CD4-positive, alpha-beta memory T cell (primary cell): ENCODE data around the gene SLAIN2. TPM values are rescaled to one million over a fixed set of nuclear protein-coding genes. Genes with fewer than 3 reads are reported as not detected.
"Not testable (repeated sequence)": the region's sequence is repeated elsewhere in the genome, so short reads cannot be mapped to it uniquely, and the experiment has no call there.

ENCODE experiments used
- CTCF ChIA-PET: fragments of 350-600 bp; sonication (Branson Sonifier 250); formaldehyde crosslinking; loops from one replicate; lab custom pipeline; 2021; ENCODE audit warnings: inconsistent platforms; ENCODE audit not compliant: partially characterized antibody; lab: Charles Lee
- POLR2A ChIA-PET: fragments of 350-600 bp; sonication (Branson Sonifier 250); formaldehyde crosslinking; loops from one replicate; lab custom pipeline; 2021; ENCODE audit not compliant: partially characterized antibody; lab: Charles Lee
- DNase-seq, 5 donors: peaks; one replicate each; pipeline versions ENCODE4 v3.0.0 to v3.0.0-alpha.2; 2020 to 2022; ENCODE audit warnings: mixed read lengths in 1 of 5
- H3K27ac ChIP-seq: one replicate; pipeline ENCODE4 v1.7.0; 2013; ENCODE audit warnings: low read depth, low read length
- H3K27me3 ChIP-seq: 2 replicates; pipeline ENCODE4 v1.7.0; 2013; ENCODE audit warnings: mild to moderate bottlenecking, low read length, moderate library complexity; ENCODE audit not compliant: insufficient read depth
- H3K36me3 ChIP-seq: 2 replicates; pipeline ENCODE4 v1.7.0; 2013; ENCODE audit warnings: mild to moderate bottlenecking, low read length, moderate library complexity; ENCODE audit not compliant: insufficient read depth
- H3K4me1 ChIP-seq: 2 replicates; pipeline ENCODE4 v1.7.0; 2013; ENCODE audit warnings: mild to moderate bottlenecking, low read length, moderate library complexity; ENCODE audit not compliant: insufficient read depth
- H3K4me3 ChIP-seq, 2 donors: one replicate each; pipeline ENCODE4 v1.7.0; 2013; ENCODE audit warnings: low read length in 2 of 2, mild to moderate bottlenecking in 1 of 2
- H3K9me3 ChIP-seq, 2 donors: one replicate each; pipeline ENCODE4 v1.7.0; 2013; ENCODE audit warnings: low read length in 2 of 2, control low read depth in 1 of 2; ENCODE audit not compliant: control insufficient read depth in 1 of 2
- H3K27ac Mint-ChIP-seq, 7 donors: one replicate each; pipeline ENCODE4 v1.8.0; 2020 to 2021; ENCODE audit warnings: mixed read lengths in 7 of 7, mild to moderate bottlenecking in 6 of 7, inconsistent platforms in 3 of 7, moderate library complexity in 3 of 7
- H3K27me3 Mint-ChIP-seq, 2 donors: one replicate each; pipeline ENCODE4 v1.8.0; 2020 to 2021; ENCODE audit warnings: mixed read lengths in 2 of 2
- H3K36me3 Mint-ChIP-seq, 2 donors: one replicate each; pipeline ENCODE4 v1.8.0; 2020 to 2021; ENCODE audit warnings: mixed read lengths in 2 of 2, inconsistent platforms in 1 of 2, mild to moderate bottlenecking in 1 of 2
- H3K4me1 Mint-ChIP-seq, 4 donors: one replicate each; pipeline ENCODE4 v1.8.0; 2020 to 2021; ENCODE audit warnings: mixed read lengths in 4 of 4, mild to moderate bottlenecking in 1 of 4
- H3K4me3 Mint-ChIP-seq, 8 donors: one replicate each; pipeline ENCODE4 v1.8.0; 2020 to 2021; ENCODE audit warnings: mixed read lengths in 8 of 8, mild to moderate bottlenecking in 7 of 8, moderate library complexity in 6 of 8, inconsistent platforms in 3 of 8
- H3K9me3 Mint-ChIP-seq, 8 donors: one replicate each; pipeline ENCODE4 v1.8.0; 2020 to 2021; ENCODE audit warnings: mixed read lengths in 8 of 8, mild to moderate bottlenecking in 5 of 8, inconsistent platforms in 3 of 8, moderate library complexity in 1 of 8
- intact Hi-C: fragments of 100-400 bp; cut with micrococcal nuclease; formaldehyde crosslinking; loops from one replicate; pipeline ENCODE4 v1.15.1; 2023
- polyA plus RNA-seq, 2 donors: library from polyadenylated mRNA; unstranded; fragments of 300-500 nt; fragmentation: Illumina TruSeq; gene quantifications; one replicate each; pipeline ENCODE4 v1.2.3, GENCODE V29; 2021
- total RNA-seq, 2 experiments: library from RNA; stranded (reverse); gene quantifications; one replicate each; pipeline ENCODE4 v1.2.3, GENCODE V29; 2021

SLAIN2 gene
- total and polyA plus RNA-seq, 4 experiments from 2014 or later, result 24.2 to 87.5 (median 55.8) TPM

DNA sequence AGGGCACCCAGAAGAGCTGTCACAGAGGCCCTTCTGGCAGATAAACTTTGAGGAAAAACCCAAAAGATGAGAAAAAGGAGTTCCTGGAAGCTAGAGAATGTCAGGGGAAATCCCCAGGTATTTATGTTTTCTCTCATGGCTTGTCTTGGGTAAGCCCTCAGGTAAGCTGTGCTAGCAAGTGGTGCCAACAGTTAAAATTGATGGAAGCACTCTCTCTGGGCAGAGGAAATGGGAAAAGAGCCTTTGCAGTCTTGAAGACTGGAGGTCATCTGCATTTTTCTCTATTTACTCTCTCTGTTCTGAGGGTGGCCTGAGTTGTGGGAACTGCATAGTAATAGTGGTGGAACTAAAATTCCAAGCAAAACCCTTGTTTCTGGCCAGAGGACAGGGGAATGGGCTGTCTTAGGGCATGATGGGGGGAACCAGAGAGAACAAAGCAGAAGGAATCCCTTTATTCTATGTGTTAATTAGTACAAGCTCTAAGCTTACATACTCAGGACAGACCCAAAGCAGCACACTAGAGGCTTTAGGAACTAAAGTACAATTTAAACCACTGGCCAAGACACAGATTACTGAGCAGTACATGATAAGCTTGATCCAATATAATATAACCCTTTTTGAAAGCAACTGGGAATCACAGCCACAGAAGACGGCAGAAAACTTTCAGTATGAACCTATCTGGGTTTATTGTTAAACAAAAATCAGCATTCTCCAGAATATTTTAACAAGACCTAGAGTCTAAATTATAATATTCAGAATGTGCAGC lies 88.6 kb downstream of the SLAIN2 start:
- H3K27me3 ChIP-seq, result no peaks in the 10 kb centered on the region
- no peaks in the 10 kb centered on the region for H3K9me3 ChIP-seq
- no peak for DNase-seq
- intact Hi-C loops, result no loop called here
- POLR2A ChIA-PET, result no interaction called here
- H3K4me3 ChIP-seq, result no peak overlapping the region
- Mint-ChIP-seq H3K9me3 (no peaks in the 10 kb centered on the region), H3K4me1 (peaks cover 25 to 36% (median 33%) of the 10 kb centered on the region in 4 donors), H3K27ac (peak overlapping the region in 2 of 7 donors; percentile 24 to 43), H3K36me3 (peaks cover 7 to 11% of the 10 kb centered on the region in 2 donors), H3K4me3 (no peak overlapping the region), H3K27me3 (no peaks in the 10 kb centered on the region)
- H3K36me3 ChIP-seq, result no peaks in the 10 kb centered on the region
- H3K27ac ChIP-seq, result no peak overlapping the region
- H3K4me1 ChIP-seq, result peaks cover 19% of the 10 kb centered on the region
- CTCF ChIA-PET, result no interaction called here

DNA sequence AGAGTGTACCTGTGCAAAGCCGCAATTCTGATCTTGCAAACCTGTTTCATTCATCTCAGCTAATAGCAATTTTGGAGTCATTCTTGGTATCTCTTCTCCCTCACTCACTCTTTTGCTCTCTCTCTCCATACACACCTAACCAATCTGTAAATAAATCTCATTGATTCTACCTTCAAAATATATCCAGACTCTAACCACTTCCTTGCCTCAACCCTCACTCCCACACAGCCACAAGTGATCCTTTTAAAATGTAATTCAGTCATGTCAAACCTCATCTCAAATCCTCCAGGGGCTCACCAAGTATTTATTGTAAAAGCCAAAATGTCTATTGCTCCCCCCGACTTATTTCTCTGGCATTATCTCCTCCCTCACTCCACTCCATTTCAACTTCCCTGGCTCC lies 90.1 kb downstream of the SLAIN2 start:
- H3K36me3 ChIP-seq, result no peaks in the 10 kb centered on the region
- Mint-ChIP-seq H3K4me1 (peaks cover 25 to 36% (median 33%) of the 10 kb centered on the region in 4 donors), H3K36me3 (peaks cover 4 to 11% of the 10 kb centered on the region in 2 donors), H3K27me3 (no peaks in the 10 kb centered on the region), H3K9me3 (no peaks in the 10 kb centered on the region), H3K4me3 (peak overlapping the region in 6 of 8 donors; percentile 0 to 55 (median 26)), H3K27ac (peak overlapping the region in 5 of 7 donors; percentile 0 to 85 (median 43))
- peaks cover 19% of the 10 kb centered on the region for H3K4me1 ChIP-seq
- H3K4me3 ChIP-seq, result no peak overlapping the region
- no peaks in the 10 kb centered on the region for H3K9me3 ChIP-seq
- no peak overlapping the region for H3K27ac ChIP-seq
- DNase-seq, result peak in 2 of 5 donors; percentile 9 to 13
- H3K27me3 ChIP-seq, result no peaks in the 10 kb centered on the region
- ChIA-PET POLR2A (no interaction called here), CTCF (no interaction called here)
- intact Hi-C loops, result no loop called here

DNA sequence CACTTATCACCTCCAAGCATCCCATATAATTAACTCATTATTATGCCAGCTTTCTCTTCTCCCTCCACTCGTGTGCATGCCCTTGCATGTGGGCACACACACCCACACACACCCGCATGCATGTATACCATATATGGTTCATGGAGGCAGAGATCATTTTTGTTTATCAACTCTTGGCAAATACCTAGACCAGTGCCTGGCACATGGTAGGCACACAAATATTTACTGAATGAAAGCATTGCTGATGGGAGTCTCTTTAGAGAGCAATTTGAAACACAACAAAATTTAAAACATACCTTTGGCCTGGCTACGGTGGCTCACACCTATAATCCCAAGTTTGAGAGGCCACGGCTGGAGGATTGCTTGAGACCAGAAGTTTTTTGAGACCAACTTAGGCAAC lies 90.7 kb downstream of the SLAIN2 start:
- ChIA-PET CTCF (interaction anchor here (0.7 kb wide), 1 partner anchor 89 kb away, joined by 4 read pairs; no protein-coding TSS in a partner anchor), POLR2A (no interaction called here)
- no peaks in the 10 kb centered on the region for H3K9me3 Mint-ChIP-seq
- peak overlapping the region in 1 of 7 donors; percentile 43 for H3K27ac Mint-ChIP-seq
- Histone ChIP-seq H3K9me3 (no peaks in the 10 kb centered on the region), H3K27me3 (no peaks in the 10 kb centered on the region), H3K4me1 (peaks cover 19% of the 10 kb centered on the region), H3K27ac (no peak overlapping the region), H3K4me3 (no peak overlapping the region), H3K36me3 (no peaks in the 10 kb centered on the region)
- intact Hi-C loops, result no loop called here
- no peak overlapping the region for H3K4me3 Mint-ChIP-seq
- H3K27me3 Mint-ChIP-seq, result no peaks in the 10 kb centered on the region
- H3K4me1 Mint-ChIP-seq, result peaks cover 25 to 36% (median 33%) of the 10 kb centered on the region in 4 donors
- DNase-seq, result no peak
- peaks cover 4 to 10% of the 10 kb centered on the region in 2 donors for H3K36me3 Mint-ChIP-seq

DNA sequence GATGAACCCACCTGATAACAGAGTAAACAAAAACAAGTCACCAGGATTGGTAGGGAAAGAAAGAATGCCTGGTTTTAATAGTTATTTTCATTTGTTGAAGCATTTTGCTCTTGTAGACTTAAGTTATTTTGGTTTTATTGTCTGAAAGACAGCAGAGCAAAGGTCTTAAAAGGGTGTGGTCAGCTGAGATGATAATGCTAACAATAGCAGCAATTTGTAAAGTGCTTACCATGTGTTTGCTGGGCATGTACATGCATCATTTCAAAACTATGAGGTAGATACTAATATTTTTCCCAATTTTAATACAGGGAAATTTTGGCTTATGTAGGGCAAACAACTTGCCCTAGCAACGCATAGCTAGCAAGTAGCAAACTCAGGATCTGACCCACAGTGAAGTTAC lies 95.0 kb downstream of the SLAIN2 start:
- Mint-ChIP-seq H3K4me1 (peaks cover 6 to 11% (median 9%) of the 10 kb centered on the region in 4 donors), H3K9me3 (no peaks in the 10 kb centered on the region), H3K27me3 (peaks cover 1 to 4% of the 10 kb centered on the region in 2 donors), H3K36me3 (no peaks in the 10 kb centered on the region), H3K4me3 (no peak overlapping the region), H3K27ac (no peak overlapping the region)
- CTCF ChIA-PET, result no interaction called here
- Histone ChIP-seq H3K27me3 (no peaks in the 10 kb centered on the region), H3K36me3 (no peaks in the 10 kb centered on the region), H3K27ac (no peak overlapping the region), H3K4me1 (peaks cover 8% of the 10 kb centered on the region), H3K9me3 (no peaks in the 10 kb centered on the region), H3K4me3 (no peak overlapping the region)
- DNase-seq, result no peak
- POLR2A ChIA-PET, result interaction anchor here (0.8 kb wide), 1 partner anchor 30 kb away, joined by 4 read pairs; no protein-coding TSS in a partner anchor
- intact Hi-C loops, result no loop called here

DNA sequence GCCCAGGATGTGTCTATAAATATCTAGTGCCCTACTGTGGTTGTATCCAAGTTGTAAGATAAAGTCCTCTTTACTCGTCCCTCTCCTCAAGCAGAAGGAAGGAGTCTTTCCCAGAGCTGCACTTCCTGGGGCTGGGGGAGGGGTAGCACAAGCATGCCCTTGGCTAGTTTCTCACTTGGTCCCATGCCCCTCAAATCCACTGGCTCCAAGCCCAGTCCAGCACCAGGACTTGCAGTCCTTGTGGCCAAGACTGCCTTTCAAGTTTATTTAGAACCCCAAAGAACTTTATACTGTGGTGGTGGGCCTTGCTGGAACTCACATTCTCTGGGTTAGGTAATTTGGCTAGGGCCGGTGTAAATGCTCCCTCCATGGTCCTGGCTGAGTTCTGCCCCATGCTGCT lies 98.7 kb downstream of the SLAIN2 start:
- intact Hi-C loops, result no loop called here
- DNase-seq, result no peak
- Mint-ChIP-seq H3K9me3 (no peaks in the 10 kb centered on the region), H3K27ac (no peak overlapping the region), H3K4me3 (no peak overlapping the region), H3K4me1 (no peaks in the 10 kb centered on the region), H3K27me3 (peaks cover 1 to 4% of the 10 kb centered on the region in 2 donors), H3K36me3 (no peaks in the 10 kb centered on the region)
- ChIA-PET POLR2A (no interaction called here), CTCF (no interaction called here)
- H3K36me3 ChIP-seq, result no peaks in the 10 kb centered on the region
- no peaks in the 10 kb centered on the region for H3K27me3 ChIP-seq
- H3K4me1 ChIP-seq, result no peaks in the 10 kb centered on the region
- no peak overlapping the region for H3K4me3 ChIP-seq
- no peaks in the 10 kb centered on the region for H3K9me3 ChIP-seq
- no peak overlapping the region for H3K27ac ChIP-seq

DNA sequence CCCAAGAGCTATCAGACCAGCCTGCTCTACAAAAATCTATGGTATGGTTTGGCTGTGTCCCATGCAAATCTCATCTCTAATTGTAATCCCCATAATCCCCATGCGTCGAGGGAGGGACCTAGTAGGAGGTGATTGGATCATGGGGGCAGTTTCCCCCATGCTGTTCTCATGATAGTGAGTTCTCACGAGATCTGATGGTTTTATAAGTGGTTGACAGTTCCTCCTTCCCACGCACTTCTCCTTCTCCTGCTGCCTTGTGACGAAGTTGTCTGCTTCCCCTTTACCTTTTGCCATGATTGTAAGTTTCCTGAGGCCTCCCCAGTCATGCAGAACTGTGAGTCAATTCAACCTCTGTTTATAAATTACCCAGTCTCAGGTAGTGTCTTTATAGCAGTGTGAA lies 99.6 kb downstream of the SLAIN2 start:
- intact Hi-C loops, CTCF ChIA-PET, H3K9me3 ChIP-seq, H3K4me1 ChIP-seq, H3K27ac ChIP-seq, H3K36me3 ChIP-seq, H3K9me3 Mint-ChIP-seq, H3K27me3 ChIP-seq, H3K36me3 Mint-ChIP-seq, DNase-seq, POLR2A ChIA-PET, H3K4me3 Mint-ChIP-seq, H3K4me3 ChIP-seq, H3K4me1 Mint-ChIP-seq, H3K27me3 Mint-ChIP-seq: not testable (repeated sequence)
- H3K27ac Mint-ChIP-seq, result peak overlapping the region in 1 of 7 donors; percentile 43

GRCh38 chr4:48445704-48446103 lies 104.4 kb downstream of the SLAIN2 start:
- Mint-ChIP-seq H3K9me3 (no peaks in the 10 kb centered on the region), H3K27ac (no peak overlapping the region), H3K36me3 (no peaks in the 10 kb centered on the region), H3K4me3 (no peak overlapping the region), H3K27me3 (peaks cover 1 to 2% of the 10 kb centered on the region in 2 donors), H3K4me1 (no peaks in the 10 kb centered on the region)
- H3K36me3 ChIP-seq, result no peaks in the 10 kb centered on the region
- H3K27ac ChIP-seq, result no peak overlapping the region
- no peaks in the 10 kb centered on the region for H3K9me3 ChIP-seq
- ChIA-PET POLR2A (no interaction called here), CTCF (interaction anchor here (1.3 to 1.5 kb wide), 2 partner anchors 16 to 21 kb away, joined by 3 read pairs; no protein-coding TSS in a partner anchor)
- H3K4me1 ChIP-seq, result no peaks in the 10 kb centered on the region
- intact Hi-C loops, result no loop called here
- no peak overlapping the region for H3K4me3 ChIP-seq
- DNase-seq, result peak in 3 of 5 donors; percentile 6 to 10 (median 10)
- no peaks in the 10 kb centered on the region for H3K27me3 ChIP-seq
